Glomerular visceral epithelial cell (primary cell): ENCODE data around the gene FOXO3.
"Not testable (repeated sequence)": the region's sequence is repeated elsewhere in the genome, so short reads cannot be mapped to it uniquely, and the experiment has no call there.

ENCODE experiments used
- DNase-seq: peaks from one replicate; pipeline ENCODE4 v3.0.0-alpha.2; 2016; ENCODE audit errors: extremely low spot score

FOXO3 gene

DNA sequence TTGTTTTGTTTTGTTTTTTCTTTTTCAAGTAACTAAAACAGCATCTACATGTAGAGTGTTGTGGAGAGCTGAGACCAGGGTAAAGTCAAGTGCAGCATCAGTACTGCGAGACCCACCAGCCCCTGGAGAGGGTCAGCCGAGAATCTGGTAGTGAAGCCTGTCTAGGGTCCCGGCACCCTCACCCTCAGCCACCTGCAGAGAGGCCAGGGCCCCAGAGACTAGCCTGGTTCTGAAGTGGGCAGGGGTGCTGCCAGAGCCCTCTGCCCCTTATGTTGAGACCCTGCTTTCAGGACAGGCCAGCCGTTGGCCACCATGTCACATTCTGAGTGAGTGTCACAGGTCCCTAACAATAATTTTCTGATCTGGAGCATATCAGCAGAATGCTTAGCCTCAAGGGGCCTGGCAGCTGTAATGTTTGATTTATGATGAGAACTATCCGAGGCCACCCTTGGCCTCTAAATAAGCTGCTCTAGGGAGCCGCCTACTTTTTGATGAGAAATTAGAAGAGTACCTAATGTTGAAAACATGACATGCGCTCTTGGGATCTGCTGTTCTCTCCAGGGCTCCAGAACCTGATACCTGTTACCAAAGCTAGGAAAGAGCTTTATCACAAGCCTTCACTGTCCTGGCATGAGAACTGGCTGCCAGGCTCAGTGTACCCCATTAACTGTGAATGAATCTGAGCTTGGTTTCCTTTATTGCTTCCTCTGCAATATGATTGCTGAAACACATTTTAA lies 121.8 kb downstream of the FOXO3 start:
- not testable (repeated sequence) for DNase-seq

DNA sequence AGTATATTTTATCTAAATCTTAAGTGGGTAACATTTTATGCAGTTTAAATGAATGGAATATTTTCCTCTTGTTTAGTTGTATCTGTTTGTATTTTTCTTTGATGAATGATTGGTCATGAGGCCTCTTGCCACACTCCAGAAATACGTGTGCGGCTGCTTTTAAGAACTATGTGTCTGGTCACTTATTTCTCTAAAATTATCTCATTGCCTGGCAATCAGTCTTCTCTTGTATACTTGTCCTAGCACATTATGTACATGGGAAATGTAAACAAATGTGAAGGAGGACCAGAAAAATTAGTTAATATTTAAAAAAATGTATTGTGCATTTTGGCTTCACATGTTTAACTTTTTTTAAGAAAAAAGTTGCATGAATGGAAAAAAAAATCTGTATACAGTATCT lies 123.3 kb downstream of the FOXO3 start:
- DNase-seq: not testable (repeated sequence)

DNA sequence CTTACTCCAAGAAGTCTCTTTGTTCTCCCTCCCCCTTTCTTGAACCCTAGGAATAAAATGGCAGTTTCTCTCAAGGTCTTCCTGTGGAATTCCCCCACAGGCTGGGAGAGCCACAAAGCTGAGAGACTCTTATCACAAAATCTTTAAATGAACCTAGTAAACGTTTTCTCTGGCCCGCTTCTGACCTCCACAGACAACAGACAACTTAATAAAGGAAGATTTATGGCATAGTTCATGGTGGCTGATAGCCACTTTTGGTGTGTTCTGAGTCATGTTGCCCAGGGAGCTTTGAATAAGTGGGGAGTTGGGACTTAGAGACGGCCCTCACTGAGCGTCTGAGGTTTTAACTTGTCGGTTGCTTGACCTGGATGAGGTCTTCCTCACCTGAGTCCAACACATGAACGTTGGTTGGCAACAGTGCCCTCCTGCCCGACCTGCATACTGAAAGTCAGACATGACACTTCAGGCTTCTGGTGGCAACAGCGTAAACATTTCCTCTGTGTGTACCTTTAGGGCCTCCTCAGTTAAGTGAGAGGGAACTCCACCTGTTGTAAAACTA lies 124.1 kb downstream of the FOXO3 start:
- peak; percentile 21 for DNase-seq

DNA sequence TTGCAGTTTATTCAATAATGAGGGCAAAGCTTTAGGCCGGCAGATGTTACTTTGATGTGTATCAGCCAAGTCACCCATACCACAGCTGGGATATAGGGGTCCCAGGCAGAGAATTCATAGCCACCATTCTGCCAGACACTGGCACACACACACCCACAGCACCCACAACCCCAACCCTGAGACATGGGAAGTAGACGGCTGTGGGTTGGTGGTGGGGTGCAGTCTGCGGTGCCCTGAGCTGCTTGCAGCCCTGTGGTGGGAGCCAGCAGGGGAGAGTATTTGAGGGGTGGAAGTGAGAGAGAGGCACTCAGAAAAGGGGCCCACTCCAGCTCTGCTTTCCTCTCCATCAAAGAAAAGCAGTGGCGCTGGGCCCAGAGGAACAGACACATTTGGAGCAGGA lies 125.3 kb downstream of the FOXO3 start:
- DNase-seq: no peak

- DNase-seq: no peak
Observed at GRCh38 chr6:108686896-108687295, 126.2 kb downstream of the FOXO3 start.

- no peak for DNase-seq
Observed at GRCh38 chr6:108687921-108688320, 127.2 kb downstream of the FOXO3 start.

DNA sequence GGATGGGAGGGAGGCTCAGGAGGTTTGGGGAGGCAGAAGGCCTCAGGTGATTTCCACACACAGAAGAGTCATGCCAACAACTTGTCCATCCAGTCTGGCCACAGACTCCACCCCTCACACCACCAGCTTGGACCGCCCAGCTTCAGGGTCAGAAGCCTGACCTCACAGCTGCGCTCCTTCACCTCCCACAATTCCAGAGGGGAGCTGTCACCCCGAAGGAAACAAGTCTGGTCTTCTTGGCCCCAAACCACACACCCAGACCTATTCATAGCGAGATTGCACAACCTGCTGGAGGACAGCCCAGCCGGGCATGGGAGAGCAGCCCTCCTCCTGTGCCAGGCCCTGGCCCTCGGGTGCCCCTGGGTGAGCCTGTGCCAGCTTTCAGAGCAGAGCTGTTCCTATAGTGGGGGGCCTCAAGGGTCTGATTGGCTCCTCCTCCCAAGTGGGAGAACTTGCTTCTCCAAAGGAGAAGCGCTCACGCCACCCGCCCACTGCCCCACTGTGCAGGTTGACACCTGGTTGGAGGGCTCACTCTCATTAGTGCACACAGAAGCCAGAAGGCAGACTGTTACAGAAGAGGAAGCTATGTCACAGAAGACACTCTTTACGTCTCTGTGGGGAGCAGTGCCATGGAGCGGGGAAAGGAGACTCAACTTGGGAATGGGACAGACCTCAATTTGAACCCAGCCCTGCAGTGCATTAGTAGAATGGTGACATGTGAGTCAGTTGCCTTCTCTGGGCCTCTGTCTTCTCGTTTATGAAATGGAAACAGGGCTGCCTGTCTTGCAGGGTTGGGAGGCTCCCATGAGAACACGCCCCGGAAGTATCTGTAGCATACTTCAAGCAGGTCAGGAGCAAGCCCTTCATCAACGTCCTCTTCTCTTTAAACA lies 128.8 kb downstream of the FOXO3 start:
- peak; percentile 95 for DNase-seq

DNA sequence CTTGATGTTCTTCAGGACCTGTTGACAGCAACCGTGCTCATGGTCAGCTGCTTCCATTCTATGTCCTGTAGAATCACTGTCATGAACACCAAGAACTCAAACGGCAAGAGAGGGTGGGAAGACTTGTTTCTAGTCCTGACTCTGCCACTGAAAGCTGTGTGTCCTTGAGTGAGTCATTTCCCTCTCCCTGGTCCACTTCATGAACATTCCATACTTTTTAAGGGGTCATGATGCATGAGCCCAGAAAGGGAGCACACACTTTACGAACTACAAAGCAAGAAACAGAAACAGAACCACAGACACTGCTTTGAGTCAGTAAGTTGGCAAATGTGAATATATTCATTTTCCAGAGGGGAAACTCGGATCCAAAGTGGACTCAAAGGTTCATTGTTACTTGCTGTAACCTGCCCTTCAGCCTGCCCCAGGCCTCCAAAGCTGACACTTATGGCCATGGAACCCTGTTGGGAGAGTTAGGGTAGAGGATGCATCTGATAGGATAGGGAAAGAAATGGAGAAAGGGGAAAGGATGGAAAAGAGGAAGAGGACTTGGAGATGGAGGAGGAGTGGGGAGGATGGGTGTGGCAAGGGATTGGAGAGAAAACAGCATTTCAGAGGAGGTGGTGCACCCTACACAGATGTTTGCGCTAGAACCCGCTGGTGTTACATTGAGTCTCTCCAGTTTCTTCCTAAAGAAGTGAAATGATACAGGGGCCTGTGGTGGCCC lies 129.8 kb downstream of the FOXO3 start:
- DNase-seq: no peak

DNA sequence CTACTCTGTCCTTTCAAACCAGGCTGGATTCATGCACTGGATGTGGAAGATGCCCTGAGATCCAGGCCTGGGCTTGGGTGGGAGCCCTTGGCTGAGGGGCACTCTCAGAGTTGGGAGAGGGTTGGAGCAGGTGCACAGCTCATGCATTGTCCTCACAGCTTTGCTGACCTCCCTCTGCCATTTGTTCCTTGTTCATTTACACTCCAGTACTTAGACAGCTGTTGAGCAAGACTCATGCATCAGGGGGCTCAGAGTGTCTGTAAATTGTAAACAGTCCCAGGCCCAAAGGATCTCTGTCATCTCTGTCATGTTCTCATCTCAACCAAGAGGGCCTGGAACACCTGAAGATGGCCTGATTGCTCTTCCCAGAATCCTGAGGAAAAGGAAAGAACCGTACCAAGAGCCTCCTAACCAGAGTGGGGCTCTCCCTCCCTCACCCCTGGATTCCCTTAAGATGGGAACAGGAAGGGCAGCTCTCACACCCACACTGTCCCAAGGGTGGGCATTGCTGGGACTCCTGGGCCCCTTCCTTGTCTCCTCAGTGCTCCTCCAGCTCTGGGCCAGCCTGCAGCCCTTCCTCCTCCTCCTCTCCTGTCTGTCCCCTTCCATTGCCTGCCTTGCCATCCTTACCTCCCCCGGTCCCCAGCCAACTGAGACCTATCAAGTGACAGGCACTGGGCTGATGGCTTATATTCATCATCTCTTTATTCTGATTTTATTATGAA lies 132.9 kb downstream of the FOXO3 start:
- DNase-seq: no peak

DNA sequence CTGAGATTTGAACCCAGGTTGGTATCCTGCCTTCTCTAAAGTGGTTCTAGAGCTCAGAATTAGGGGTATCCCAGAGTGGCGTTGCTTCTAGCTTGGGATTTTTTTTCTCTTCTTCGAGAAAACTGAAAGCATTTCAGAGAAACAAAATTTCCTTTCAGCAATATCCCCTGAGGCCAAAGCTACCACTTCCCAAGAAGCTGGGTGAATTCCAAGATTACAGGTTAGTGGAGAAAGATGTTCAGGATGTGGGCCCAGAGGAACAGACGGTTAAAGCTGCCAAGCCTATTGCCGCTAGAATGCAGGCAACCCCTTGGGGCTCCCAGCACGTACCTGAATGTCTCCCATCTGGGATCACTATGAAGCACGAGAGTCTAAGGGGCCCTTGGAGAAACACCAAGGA lies 134.1 kb downstream of the FOXO3 start:
- no peak for DNase-seq

GRCh38 chr6:108697561-108698161 lies 136.9 kb downstream of the FOXO3 start:
- no peak for DNase-seq

DNA sequence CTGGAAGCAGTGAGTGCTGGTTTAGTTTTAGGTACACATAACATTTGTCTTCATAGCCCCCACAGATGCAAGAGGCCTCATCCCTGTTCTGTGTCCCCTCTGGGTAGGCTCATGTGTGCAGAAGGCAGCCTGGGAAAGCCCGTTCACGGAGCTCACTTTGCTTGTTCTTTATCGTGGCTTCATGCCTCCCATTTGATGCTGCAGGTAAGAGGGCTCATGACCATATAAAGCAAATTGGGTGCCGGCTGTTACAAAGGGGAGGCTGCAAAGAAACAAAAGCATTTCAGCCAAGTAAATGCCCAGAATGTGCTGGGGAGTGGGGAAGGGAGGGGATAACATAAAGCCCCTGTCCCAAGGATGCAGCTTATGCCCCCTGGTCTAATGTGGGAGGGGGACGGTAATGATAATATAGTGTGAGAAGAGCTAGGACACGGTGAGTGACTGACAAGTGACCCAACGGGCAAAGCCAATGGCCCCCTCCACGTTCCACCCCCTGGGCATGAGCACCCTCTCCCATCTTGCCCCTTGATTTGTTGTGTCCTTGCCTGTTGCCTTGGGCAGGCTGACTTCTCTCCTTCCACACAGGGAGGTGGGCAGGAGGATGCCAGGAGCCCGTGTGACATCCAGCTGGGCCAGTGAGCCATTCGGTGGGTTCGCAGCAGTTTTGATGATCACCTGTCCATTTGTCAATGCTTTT lies 138.0 kb downstream of the FOXO3 start:
- no peak for DNase-seq

DNA sequence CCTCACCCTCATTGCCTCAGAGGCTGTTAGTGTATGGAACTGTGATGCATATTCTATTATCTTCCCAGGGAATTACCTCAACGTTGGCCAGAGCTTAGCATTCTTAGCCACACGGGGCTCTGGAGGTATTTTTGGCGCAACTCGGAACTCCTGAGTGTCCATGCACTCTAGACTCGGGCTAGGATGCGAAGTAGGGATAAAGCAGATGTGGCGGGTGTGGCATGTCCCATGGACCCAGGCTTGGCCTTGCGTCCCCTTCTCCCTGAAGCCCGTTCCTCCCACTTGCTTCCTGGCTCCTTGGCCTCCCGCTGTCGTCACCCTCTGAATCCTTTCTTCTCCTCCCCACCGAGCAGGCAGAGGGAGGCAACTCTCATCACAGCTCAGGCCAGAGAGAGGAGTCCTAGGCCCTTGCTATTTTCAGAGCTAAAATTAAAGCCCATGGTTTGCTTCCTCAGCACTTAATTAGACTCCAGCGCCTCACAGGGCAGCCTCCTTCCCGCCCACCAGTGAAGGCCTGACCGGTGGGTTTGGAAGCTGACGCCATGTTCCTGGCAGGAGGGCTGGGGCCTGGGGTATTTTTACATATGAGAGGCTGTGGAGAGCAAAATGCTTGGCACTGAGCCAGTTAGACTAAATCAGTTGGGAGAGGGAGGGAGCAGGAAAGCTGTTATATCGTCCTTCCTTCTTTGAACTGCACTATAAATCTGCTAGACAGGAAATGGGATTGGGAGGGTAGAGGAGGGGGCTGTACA lies 138.7 kb downstream of the FOXO3 start:
- no peak for DNase-seq

GRCh38 chr6:108702106-108702851 lies 141.6 kb downstream of the FOXO3 start:
- no peak for DNase-seq

- DNase-seq: no peak
Observed at GRCh38 chr6:108706649-108707048, 145.9 kb downstream of the FOXO3 start.

DNA sequence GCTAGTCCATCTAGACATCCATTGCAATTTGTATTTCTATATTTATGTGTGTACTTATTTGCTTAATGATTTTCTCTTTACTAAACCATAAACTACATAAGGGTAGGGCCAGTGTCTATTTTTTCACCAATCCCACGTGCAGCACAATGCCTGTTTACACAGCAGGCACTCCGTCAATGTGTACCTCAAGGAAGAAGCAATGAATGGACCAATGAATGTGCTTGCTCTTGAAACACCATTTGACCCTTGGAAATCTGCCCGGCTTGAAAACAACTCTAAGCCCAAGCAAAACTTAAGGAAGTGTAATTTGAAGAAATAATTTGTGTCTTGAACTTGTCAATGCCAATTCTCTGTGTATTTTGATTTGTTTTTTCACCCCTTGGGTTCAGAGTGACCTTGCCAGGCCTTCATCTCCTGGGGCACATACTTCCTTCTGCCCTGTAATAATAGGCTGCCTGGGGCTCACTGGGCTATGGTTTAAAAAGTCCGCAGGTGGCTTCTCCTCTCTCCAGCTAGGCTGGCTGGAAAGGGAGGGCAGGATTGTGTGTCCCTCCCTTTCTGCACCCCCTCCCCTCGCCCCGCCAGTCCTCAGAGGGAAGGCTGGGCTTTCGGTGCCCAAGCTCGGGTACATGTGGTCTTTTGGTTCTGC lies 146.7 kb downstream of the FOXO3 start:
- DNase-seq: no peak

- DNase-seq: no peak
Observed at GRCh38 chr6:108710030-108710429, 149.3 kb downstream of the FOXO3 start.

DNA sequence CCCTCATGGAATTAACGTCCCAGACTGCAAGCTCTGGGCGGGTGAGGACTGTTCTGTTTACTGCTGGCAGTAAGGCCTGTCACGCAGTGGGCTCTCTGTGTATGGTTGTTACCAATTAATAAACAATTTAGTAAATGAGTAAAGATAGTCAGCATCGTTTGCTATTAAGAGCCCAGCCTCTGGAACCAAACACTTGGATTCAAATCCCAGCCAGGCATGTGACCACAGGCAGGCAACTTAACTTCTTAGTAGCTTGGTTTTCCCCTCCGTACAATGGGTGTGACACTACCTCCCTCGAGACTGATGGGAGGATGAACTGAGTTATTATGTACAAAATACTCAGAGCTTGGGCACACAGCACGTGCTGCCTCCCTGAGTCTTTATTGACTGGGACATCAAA lies 149.8 kb downstream of the FOXO3 start:
- no peak for DNase-seq
